HEK293 (cell line): ENCODE data around the gene FAM25A.

Experiments
- REPIN1 ChIP-seq: fragments of 450-650 bp; formaldehyde crosslinking; IDR thresholded peaks from 2 replicates; pipeline ENCODE4 v1.5.1; 2017; ENCODE audit warnings: missing biosample characterization, missing genetic modification characterization, low read depth
- ZNF16 ChIP-seq: fragments of 450-650 bp; formaldehyde crosslinking; IDR thresholded peaks from 2 replicates; pipeline ENCODE4 v1.5.1; 2016; ENCODE audit warnings: low read depth, missing biosample characterization, missing genetic modification characterization

- no peak for TF ChIP-seq REPIN1 (tag by site-specific recombination)
- TF ChIP-seq ZNF16 (tag by site-specific recombination), result no peak
Observed at GRCh38 chr10:87066178-87066577, 46.1 kb downstream of the FAM25A start.
